ENCODE results near the gene PTK6.
A peak's percentile ranks its signal among the peaks of the same experiment; 100 is the strongest.

The PTK6 gene

DNA sequence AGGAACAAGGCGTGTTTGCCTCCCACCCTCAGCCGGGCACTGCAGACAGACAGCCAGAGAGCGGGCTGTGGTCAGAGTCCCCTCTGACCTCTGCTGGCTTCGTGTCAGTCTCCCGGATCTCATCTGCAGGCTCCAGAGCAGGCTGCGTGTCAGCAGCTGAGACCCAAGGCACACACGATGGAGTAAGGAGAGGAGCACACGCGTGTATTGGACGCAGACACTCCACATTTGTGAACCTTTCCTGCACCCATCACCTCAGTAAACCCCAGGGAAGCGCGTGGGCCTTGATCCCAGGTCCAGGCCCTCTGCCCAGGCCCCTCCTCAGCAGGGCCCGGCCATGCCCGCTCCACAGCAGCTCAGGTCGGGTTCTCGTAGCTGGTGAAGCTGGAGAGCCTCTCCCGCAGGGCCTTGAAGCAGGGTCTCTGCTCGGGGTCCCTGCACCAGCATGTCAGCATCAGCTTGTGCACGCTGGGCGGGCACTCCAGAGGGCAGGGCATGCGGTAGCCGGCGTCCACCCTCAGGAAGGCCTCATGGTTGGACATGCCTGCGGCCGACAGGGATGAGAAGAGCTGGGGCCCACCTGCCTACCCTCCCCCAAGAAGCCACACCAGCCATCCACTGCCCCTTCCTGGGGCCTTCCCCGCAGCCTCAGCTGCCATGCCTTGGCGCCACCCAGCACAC lies 7.9 kb downstream of the PTK6 start:
- TF ChIP-seq, protein P1, sequence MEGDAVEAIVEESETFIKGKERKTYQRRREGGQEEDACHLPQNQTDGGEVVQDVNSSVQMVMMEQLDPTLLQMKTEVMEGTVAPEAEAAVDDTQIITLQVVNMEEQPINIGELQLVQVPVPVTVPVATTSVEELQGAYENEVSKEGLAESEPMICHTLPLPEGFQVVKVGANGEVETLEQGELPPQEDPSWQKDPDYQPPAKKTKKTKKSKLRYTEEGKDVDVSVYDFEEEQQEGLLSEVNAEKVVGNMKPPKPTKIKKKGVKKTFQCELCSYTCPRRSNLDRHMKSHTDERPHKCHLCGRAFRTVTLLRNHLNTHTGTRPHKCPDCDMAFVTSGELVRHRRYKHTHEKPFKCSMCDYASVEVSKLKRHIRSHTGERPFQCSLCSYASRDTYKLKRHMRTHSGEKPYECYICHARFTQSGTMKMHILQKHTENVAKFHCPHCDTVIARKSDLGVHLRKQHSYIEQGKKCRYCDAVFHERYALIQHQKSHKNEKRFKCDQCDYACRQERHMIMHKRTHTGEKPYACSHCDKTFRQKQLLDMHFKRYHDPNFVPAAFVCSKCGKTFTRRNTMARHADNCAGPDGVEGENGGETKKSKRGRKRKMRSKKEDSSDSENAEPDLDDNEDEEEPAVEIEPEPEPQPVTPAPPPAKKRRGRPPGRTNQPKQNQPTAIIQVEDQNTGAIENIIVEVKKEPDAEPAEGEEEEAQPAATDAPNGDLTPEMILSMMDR (IDR thresholded peaks at IDR 0.05; ENCODE audit: control insufficient read depth, insufficient read depth, low read depth, low read length, missing control alignments) = no peak
- H3K4me3 ChIP-seq (ENCODE audit: control insufficient read depth, low read depth, low read length) = no peak overlapping the region
- no peak for DNase-seq (ENCODE audit: low read depth)

DNA sequence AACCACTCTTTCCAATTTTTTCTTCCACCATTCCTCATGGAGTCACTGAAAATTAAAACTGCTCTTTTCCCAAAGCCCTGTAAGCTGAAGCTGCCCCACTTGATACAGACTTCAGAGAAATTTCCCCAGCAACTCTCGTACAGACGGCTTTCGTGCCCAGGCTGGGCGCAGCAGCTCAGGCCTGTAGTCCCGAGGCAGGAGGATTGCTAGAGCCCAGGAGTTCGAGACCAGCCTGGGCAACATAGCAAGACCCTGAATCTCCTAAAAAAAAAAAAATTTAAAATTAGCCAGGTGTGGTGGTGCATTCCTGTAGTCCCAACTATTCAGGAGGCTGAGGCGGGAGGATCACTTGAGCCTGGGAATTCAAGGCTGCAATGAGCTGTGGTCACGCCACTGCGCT lies 10.0 kb downstream of the PTK6 start:
- TF ChIP-seq, protein P1 (IDR thresholded peaks at IDR 0.05; ENCODE audit: control insufficient read depth, insufficient read depth, low read depth, low read length, missing control alignments) = no peak
- DNase-seq (ENCODE audit: low read depth) = no peak
- H3K4me3 ChIP-seq (ENCODE audit: control insufficient read depth, low read depth, low read length) = no peak overlapping the region

DNA sequence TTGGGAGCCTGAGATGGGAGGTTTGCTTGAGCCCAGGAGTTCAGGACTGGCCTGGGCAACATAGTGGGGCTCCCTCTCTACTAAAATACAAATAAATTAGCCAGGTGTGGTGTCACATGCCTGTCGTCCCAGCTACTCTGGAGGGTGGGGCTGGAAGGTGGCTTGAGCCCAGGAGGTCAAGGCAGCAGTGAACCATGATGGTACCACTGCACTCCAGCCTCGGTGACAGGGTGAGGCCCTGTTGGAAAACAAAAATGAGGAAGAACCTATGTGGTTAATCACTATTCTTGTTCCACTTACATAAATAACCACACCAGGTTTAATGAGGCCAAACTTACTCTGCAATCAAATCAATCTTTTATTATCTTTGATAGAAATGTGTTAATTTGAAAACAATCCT lies 11.2 kb downstream of the PTK6 start:
- TF ChIP-seq, protein P1 (IDR thresholded peaks at IDR 0.05; ENCODE audit: control insufficient read depth, insufficient read depth, low read depth, low read length, missing control alignments) = no peak
- H3K4me3 ChIP-seq (ENCODE audit: control insufficient read depth, low read depth, low read length) = no peak overlapping the region
- no peak for DNase-seq (ENCODE audit: low read depth)

GRCh38 chr20:63525185-63525584 lies 12.0 kb downstream of the PTK6 start:
- H3K4me3 ChIP-seq (ENCODE audit: control insufficient read depth, low read depth, low read length) = no peak overlapping the region
- DNase-seq (ENCODE audit: low read depth) = no peak
- TF ChIP-seq, protein P1 (IDR thresholded peaks at IDR 0.05; ENCODE audit: control insufficient read depth, insufficient read depth, low read depth, low read length, missing control alignments) = no peak

- no peak overlapping the region for H3K4me3 ChIP-seq (ENCODE audit: control insufficient read depth, low read depth, low read length)
- TF ChIP-seq, protein P1 (IDR thresholded peaks at IDR 0.05; ENCODE audit: control insufficient read depth, insufficient read depth, low read depth, low read length, missing control alignments) = no peak
- DNase-seq (ENCODE audit: low read depth) = no peak
Measured at GRCh38 chr20:63522981-63523611, 14.1 kb downstream of the PTK6 start.

GRCh38 chr20:63522091-63522868 lies 14.9 kb downstream of the PTK6 start:
- TF ChIP-seq, protein P1 (IDR thresholded peaks at IDR 0.05; ENCODE audit: control insufficient read depth, insufficient read depth, low read depth, low read length, missing control alignments) = no peak
- H3K4me3 ChIP-seq (ENCODE audit: control insufficient read depth, low read depth, low read length) = peak overlapping the region; percentile 90
- DNase-seq (ENCODE audit: low read depth) = no peak
